Right atrium auricular region (tissue), 2 donors: ENCODE results near the gene MAPT. TPM values are rescaled to one million over a fixed set of nuclear protein-coding genes. Genes with fewer than 3 reads are reported as not detected.
"Not testable (repeated sequence)": the region's sequence is repeated elsewhere in the genome, so short reads cannot be mapped to it uniquely, and the experiment has no call there.

ENCODE experiments used
- DNase-seq: peaks from one replicate; pipeline ENCODE4 v3.0.0-alpha.2; 2019; ENCODE audit warnings: low spot score
- H3K27ac ChIP-seq, 2 donors: fragments of 200-600 bp; sonication (generic); 1 replicate in 1 of 2; 2 replicates in 1 of 2; pipeline ENCODE4 v1.5.1; 2016 to 2019
- H3K27me3 ChIP-seq, 2 donors: fragments of 200-600 bp; sonication (generic); one replicate each; pipeline versions ENCODE4 v1.5.1 to v1.6.0; 2017 to 2019
- H3K36me3 ChIP-seq: fragments of 200-600 bp; sonication (generic); one replicate; pipeline ENCODE4 v1.5.1; 2016
- H3K4me1 ChIP-seq, 2 donors: fragments of 200-600 bp; sonication (generic); one replicate each; pipeline versions ENCODE4 v1.5.1 to v1.6.0; 2017 to 2019
- H3K4me3 ChIP-seq, 2 donors: fragments of 200-600 bp; sonication (generic); 1 replicate in 1 of 2; 2 replicates in 1 of 2; pipeline ENCODE4 v1.5.1; 2017 to 2019; ENCODE audit warnings: mild to moderate bottlenecking in 1 of 2, moderate library complexity in 1 of 2
- H3K9me3 ChIP-seq, 2 donors: fragments of 200-600 bp; sonication (generic); one replicate each; pipeline ENCODE4 v1.5.1; 2019
- CTCF ChIP-seq, 2 donors: fragments of 200-600 bp; sonication (generic); IDR thresholded peaks; one replicate each; pipeline ENCODE4 v1.5.1; 2019; ENCODE audit warnings: antibody characterized with exemption in 2 of 2
- total RNA-seq, 2 donors: library from RNA; depleted of rRNA; stranded (reverse); fragments of >200 nt; gene quantifications; one replicate each; pipeline ENCODE4 v1.1.0, GENCODE V29; 2016

Gene MAPT
- total RNA-seq, 2 donors from 2014 or later: 7.8 to 23.0 TPM

DNA sequence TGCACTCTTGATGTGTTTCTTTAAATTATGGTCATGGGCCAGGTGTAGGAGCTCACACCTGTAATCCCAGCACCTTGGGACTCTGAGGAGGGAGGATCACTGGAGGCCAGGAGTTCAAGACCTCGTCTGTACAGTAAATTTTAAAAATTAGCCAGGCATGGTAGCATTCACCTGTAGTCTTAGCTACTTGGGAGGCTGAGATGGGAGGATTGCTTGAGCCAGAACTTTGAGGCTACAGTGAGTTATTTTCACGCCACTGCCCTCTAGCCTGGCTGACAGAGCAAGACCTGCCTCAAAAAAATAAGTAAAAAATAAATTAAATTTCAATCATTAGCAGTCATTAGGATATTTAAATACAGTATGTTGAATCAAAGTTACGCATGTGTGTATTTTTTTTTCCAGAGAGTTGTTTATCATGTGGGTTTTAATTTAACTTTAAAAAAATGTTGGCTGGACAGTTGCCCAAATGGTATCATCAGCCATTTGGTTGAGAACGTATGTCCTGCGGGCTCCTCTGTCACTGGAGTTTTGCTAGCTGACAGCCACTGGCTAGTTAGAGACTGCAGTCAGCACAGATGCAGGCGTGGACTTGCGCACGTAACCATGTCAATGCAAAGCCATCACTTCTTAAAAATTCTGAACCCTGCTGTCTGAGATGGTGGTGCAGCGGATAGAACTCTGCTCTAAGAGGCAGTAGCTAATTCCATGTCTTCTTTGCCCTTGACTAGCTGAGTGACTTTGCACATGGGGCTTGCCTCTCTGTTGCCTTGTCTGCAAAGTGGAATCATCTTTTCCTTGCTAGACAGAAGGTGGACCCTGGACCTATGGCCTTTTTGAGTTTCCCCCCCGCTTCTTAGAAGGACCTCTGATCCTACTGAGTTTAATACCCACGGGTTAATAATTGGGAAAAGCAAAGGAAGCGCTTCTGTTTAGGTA lies 40.0 kb downstream of the MAPT start:
- no peak overlapping the region for H3K4me3 ChIP-seq
- H3K36me3 ChIP-seq: no peaks in the 10 kb centered on the region
- no peak overlapping the region for H3K27ac ChIP-seq
- no peak for TF ChIP-seq CTCF (IDR thresholded peaks at IDR 0.05)
- H3K27me3 ChIP-seq: no peaks in the 10 kb centered on the region
- DNase-seq: no peak
- peaks cover 0 to under 1% of the 10 kb centered on the region in 2 donors for H3K9me3 ChIP-seq
- H3K4me1 ChIP-seq: no peaks in the 10 kb centered on the region

DNA sequence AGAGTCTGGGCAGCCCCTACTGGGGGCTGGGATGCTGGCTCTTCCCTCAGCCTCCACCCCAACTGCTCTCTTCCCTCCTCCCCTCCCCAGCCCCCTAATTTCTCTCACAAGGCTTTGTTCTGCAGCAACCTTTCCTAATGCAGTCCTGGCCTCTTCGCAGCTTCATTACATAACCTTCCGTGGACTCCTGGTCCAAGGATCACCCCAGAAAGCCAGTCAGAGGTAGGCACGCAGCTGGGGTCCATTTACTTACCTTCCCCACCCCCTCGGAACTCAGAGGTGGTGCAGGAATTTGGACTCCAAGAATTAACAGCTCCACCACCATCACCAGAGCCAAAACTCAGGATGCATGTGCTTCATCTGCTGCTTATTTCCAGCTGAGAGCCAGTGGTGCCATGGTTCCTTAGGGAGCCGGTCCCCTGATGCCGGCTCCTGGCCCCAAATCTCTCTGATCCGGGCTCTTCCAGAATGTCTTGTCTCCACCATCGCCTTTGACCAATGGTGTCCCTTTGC lies 40.9 kb downstream of the MAPT start:
- Histone ChIP-seq H3K9me3 (no peaks in the 10 kb centered on the region), H3K4me3 (no peak overlapping the region), H3K27me3 (no peaks in the 10 kb centered on the region), H3K27ac (no peak overlapping the region), H3K4me1 (no peaks in the 10 kb centered on the region), H3K36me3 (no peaks in the 10 kb centered on the region)
- TF ChIP-seq CTCF (IDR thresholded peaks at IDR 0.05): no peak
- DNase-seq: no peak

DNA sequence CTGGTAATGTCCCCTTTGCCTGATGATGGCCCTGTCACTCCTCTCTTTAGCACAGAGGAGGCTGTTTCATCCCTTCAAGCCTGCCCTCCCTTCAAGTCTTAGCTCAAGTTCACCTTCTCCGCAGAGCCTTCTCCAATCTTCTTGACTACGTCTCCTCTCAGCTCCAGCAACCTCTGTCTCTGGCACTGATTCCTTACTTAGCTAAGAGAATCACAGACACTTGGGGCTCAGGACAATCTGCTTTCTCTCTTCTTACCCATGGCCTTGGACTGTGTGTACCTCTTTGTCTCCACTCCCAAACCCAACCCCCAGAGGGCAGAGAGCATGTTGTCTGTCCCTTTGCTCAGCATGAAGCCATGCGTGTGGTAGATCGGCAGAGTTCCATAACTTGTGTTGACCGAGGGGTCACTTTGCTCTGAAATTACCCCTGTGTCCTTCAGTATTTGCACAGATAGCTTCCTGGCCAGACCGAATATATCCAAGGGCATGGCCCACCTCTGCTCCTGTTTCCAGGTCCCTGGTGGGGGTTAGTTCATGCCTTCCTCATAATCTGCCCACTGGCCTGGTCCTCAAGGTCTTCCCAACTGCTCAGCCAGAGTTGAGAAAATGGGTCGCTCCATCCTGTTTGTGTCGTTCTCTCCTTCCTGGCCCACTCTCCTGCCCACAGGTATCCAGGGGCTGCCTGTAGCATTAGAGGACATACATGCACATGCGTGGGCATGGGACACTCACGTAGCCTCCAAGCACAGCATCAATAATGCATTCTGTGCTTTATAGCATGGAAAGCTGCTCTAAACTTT lies 41.6 kb downstream of the MAPT start:
- Histone ChIP-seq H3K4me3 (no peak overlapping the region), H3K27me3 (no peaks in the 10 kb centered on the region), H3K27ac (no peak overlapping the region), H3K9me3 (no peaks in the 10 kb centered on the region), H3K4me1 (peaks cover 0 to 5% of the 10 kb centered on the region in 2 donors), H3K36me3 (no peaks in the 10 kb centered on the region)
- TF ChIP-seq CTCF (IDR thresholded peaks at IDR 0.05): no peak
- no peak for DNase-seq

DNA sequence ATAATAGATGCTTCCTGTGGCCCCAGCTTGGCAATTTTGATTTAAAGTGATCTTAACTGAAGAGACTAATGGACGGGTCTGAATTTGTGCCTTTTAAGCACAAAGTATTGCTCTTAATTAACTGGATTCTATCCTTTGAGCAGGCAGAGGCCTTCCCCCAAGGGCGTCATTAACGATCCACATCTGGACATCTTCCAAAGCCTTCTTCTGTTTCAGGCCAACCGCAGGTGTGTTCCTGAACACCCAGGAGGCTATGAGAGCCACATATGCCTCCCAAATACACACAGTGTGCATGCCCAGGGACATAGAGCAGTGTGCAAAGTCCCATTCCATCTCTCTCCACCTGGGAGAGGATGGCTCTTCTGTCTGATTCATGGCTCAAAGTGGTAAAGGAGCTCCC lies 42.3 kb downstream of the MAPT start:
- Histone ChIP-seq H3K36me3 (no peaks in the 10 kb centered on the region), H3K4me1 (peaks cover 0 to 11% of the 10 kb centered on the region in 2 donors), H3K4me3 (no peak overlapping the region), H3K27ac (no peak overlapping the region), H3K9me3 (no peaks in the 10 kb centered on the region), H3K27me3 (no peaks in the 10 kb centered on the region)
- DNase-seq: no peak
- TF ChIP-seq CTCF (IDR thresholded peaks at IDR 0.05): no peak

DNA sequence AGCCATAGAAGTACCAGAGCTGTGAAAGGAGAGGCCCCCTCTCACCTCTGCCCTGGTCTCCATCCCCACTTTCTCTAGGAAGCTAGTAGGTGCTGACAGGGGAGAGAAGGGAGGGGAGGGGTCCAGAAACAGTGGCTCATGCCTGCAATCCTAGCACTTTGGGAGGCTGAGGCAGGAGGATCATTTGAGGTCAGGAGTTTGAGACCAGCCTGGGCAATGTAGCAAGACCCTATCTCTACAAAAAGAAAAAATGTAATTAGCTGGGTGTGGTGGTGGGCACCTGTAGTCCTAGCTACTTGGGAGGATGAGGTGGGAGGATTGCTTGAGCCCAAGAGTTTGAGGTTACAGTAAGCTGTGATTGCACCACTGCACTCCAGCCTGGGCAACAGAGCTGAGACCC lies 42.8 kb downstream of the MAPT start:
- DNase-seq, H3K9me3 ChIP-seq, H3K27me3 ChIP-seq, H3K4me3 ChIP-seq, H3K27ac ChIP-seq, H3K36me3 ChIP-seq: not testable (repeated sequence)
- peaks cover 0 to 17% of the 10 kb centered on the region in 2 donors for H3K4me1 ChIP-seq

- TF ChIP-seq CTCF (IDR thresholded peaks at IDR 0.05): no peak
- peaks cover 0 to 27% of the 10 kb centered on the region in 2 donors for H3K4me1 ChIP-seq
- no peaks in the 10 kb centered on the region for H3K27me3 ChIP-seq
- no peak for DNase-seq
- no peaks in the 10 kb centered on the region for H3K9me3 ChIP-seq
- H3K27ac ChIP-seq: no peak overlapping the region
- H3K36me3 ChIP-seq: no peaks in the 10 kb centered on the region
- H3K4me3 ChIP-seq: no peak overlapping the region
These were observed 45.0 kb downstream of the MAPT start for GRCh38 chr17:45939395-45939794.
